Transverse colon (tissue), 4 donors: Measurements from ENCODE around the gene PAN3. TPM values are rescaled to one million over a fixed set of nuclear protein-coding genes. Genes with fewer than 3 reads are reported as not detected.

Source experiments
- DNase-seq: peaks from one replicate; pipeline ENCODE4 v3.0.0-alpha.2; 2019
- H3K27ac ChIP-seq, 4 donors: fragments of 200-600 bp; sonication (generic); 2 replicates each; pipeline ENCODE4 v1.5.1; 2016 to 2018; ENCODE audit warnings: inconsistent platforms in 4 of 4
- H3K27me3 ChIP-seq: fragments of 200-600 bp; sonication (generic); 2 replicates; pipeline ENCODE4 v1.5.1; 2017; ENCODE audit warnings: inconsistent platforms
- H3K36me3 ChIP-seq, 4 donors: fragments of 200-600 bp; sonication (generic); 2 replicates each; pipeline ENCODE4 v1.5.1; 2017 to 2019; ENCODE audit warnings: inconsistent platforms in 4 of 4
- H3K4me1 ChIP-seq, 4 donors: fragments of 200-600 bp; sonication (generic); 2 replicates each; pipeline ENCODE4 v1.5.1; 2017 to 2020; ENCODE audit warnings: inconsistent platforms in 4 of 4
- H3K4me3 ChIP-seq, 4 donors: fragments of 200-600 bp; sonication (generic); 1 replicate in 1 of 4; 2 replicates in 3 of 4; pipeline versions ENCODE4 v1.5.1 to v1.6.1; 2017 to 2019; ENCODE audit warnings: inconsistent platforms in 4 of 4
- H3K9me3 ChIP-seq, 2 donors: fragments of 200-600 bp; sonication (generic); 2 replicates each; pipeline ENCODE4 v1.5.1; 2017 to 2019; ENCODE audit warnings: inconsistent platforms in 2 of 2
- CTCF ChIP-seq, 5 experiments: fragments of 200-600 bp in 3 of 5; fragments of 450-650 bp in 2 of 5; sonication (generic) in 3 of 5; IDR thresholded peaks; 1 replicate in 2 of 5; 2 replicates in 3 of 5; pipeline ENCODE4 v1.5.1; 2016 to 2017; ENCODE audit warnings: antibody characterized with exemption in 5 of 5, inconsistent platforms in 3 of 5, mild to moderate bottlenecking in 2 of 5, moderate library complexity in 1 of 5
- EP300 ChIP-seq: sonication (generic); formaldehyde crosslinking; IDR thresholded peaks from one replicate; pipeline ENCODE4 v1.6.1; 2017; ENCODE audit warnings: antibody characterized with exemption, low read depth
- POLR2A ChIP-seq: fragments of 450-650 bp; IDR thresholded peaks from one replicate; pipeline ENCODE4 v1.6.1; 2016; ENCODE audit warnings: antibody characterized with exemption, mild to moderate bottlenecking, moderate library complexity
- POLR2AphosphoS5 ChIP-seq, 3 donors: sonication (generic); formaldehyde crosslinking; IDR thresholded peaks; one replicate each; pipeline ENCODE4 v1.6.1; 2016; ENCODE audit warnings: antibody characterized with exemption in 3 of 3
- WGBS, 2 donors: methylation state at CpG; one replicate each; pipeline ENCODE4 v1.1.5; 2018; ENCODE audit warnings: low coverage in 1 of 2; 5-methylcytosine and 5-hydroxymethylcytosine counted together
- in situ Hi-C, 4 donors: fragments of 200-750 bp; cut with MboI; loops; one replicate each; pipeline versions ENCODE4 v1.15.0 to v1.15.1; 2017; ENCODE audit warnings: low sequenced_read_pairs in 3 of 4, low pct_ligation_motif_present in 1 of 4, low pct_unique_long_range_greater_than_20kb in 1 of 4
- intact Hi-C: fragments of 100-400 bp; cut with DNase I; formaldehyde crosslinking; loops from one replicate; pipeline ENCODE4 v1.15.1; 2023; ENCODE audit warnings: low total_unique reads
- total RNA-seq, 4 donors: library from RNA; depleted of rRNA; stranded (reverse); fragments of >200 nt; gene quantifications; one replicate each; pipeline ENCODE4 v1.1.0, GENCODE V29; 2016

Gene PAN3
- total RNA-seq, 4 donors from 2014 or later: 28.3 to 107 (median 46.6) TPM

DNA sequence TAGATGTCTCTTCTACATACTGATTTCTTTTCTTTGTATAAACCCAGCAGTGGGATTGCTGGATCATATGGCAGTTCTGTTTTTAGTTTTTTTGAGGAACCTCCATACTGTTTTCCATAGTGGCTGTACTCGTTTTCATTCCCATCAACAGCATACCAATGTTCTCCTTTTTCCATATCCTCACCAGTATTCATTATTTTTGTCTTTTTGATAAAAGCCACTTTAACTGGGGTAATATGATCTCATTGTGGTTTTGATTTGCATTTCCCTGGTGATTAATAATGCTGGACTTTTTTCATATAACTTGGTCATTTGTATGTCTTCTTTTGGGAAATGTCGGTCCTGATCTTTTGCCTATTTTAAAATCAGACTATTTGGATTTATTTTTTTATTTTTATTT lies 108.5 kb downstream of the PAN3 start:
- Histone ChIP-seq H3K36me3 (peaks cover 0 to 9% (median 0%) of the 10 kb centered on the region in 4 donors), H3K27me3 (no peaks in the 10 kb centered on the region), H3K4me3 (no peak overlapping the region), H3K9me3 (no peaks in the 10 kb centered on the region), H3K4me1 (peaks cover 0 to 11% (median 0%) of the 10 kb centered on the region in 4 donors), H3K27ac (no peak overlapping the region)
- TF ChIP-seq CTCF (IDR thresholded peaks at IDR 0.05): no peak
- no peak for TF ChIP-seq EP300
- no peak for TF ChIP-seq POLR2A
- no peak for TF ChIP-seq POLR2AphosphoS5 (IDR thresholded peaks at IDR 0.05)
- in situ Hi-C loops (no loop called here), intact Hi-C loops (no loop called here)
- WGBS, 2 donors: 80 to 93% methylated on average over 2 of the region's 2 CpGs
- DNase-seq: no peak

DNA sequence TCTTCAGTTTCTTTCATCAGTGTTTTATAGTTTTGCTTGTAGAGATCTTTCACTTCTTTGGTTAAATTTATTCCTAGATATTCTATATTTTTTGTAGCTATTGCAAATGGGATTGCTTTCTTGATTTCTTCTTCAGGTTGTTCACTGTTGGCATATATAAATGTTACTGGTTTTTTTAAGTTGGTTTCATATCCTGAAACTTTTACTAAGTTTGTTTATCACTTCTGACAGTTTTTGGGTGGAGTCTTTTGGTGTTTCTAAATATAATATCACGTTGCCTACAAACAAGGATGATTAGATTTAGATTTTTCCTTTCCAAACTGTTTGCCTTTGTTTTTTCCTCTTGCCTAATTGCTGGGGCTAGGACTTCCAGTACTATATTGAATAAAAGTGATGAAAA lies 109.7 kb downstream of the PAN3 start:
- in situ Hi-C loops (no loop called here), intact Hi-C loops (no loop called here)
- TF ChIP-seq EP300 (no peak), POLR2A (no peak), CTCF (IDR thresholded peaks at IDR 0.05) (no peak), POLR2AphosphoS5 (IDR thresholded peaks at IDR 0.05) (no peak)
- H3K9me3 ChIP-seq: no peaks in the 10 kb centered on the region
- peaks cover 0 to 8% (median 0%) of the 10 kb centered on the region in 4 donors for H3K36me3 ChIP-seq
- no peak overlapping the region for H3K4me3 ChIP-seq
- 67 to 80% methylated on average over 1 of the region's 1 CpG for WGBS, 2 donors
- no peak overlapping the region for H3K27ac ChIP-seq
- H3K27me3 ChIP-seq: no peaks in the 10 kb centered on the region
- DNase-seq: no peak
- H3K4me1 ChIP-seq: peaks cover 0 to 11% (median 0%) of the 10 kb centered on the region in 4 donors

DNA sequence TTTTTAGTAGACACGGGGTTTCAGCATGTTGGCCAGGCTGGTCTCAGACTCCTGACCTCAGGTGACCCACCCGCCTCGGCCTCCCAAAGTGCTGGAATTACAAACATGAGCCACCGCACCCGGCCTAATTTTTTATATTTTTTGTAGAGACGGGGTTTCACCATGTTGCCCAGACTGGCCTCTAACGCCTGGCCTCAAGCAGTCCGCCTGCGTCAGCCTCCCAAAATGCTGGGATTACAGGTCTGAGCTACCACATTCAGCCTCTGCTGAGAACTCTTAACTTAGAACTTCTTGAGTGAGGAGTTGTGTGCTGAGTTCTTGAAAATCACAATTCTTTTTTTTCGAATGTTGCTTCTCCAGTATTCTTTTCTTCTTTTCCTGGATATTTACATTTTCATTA lies 112.2 kb downstream of the PAN3 start:
- no peak for DNase-seq
- WGBS, 2 donors: 86 to 90% methylated on average over 7 to 10 of the region's 10 CpGs
- intact Hi-C loops: no loop called here
- in situ Hi-C loops: no loop called here
- no peak overlapping the region for H3K27ac ChIP-seq
- no peak for TF ChIP-seq EP300
- no peak for TF ChIP-seq CTCF (IDR thresholded peaks at IDR 0.05)
- no peak for TF ChIP-seq POLR2A
- no peak for TF ChIP-seq POLR2AphosphoS5 (IDR thresholded peaks at IDR 0.05)
- H3K27me3 ChIP-seq: no peaks in the 10 kb centered on the region
- peaks cover 0 to 11% (median 0%) of the 10 kb centered on the region in 4 donors for H3K4me1 ChIP-seq
- no peaks in the 10 kb centered on the region for H3K9me3 ChIP-seq
- no peak overlapping the region for H3K4me3 ChIP-seq
- H3K36me3 ChIP-seq: no peaks in the 10 kb centered on the region

GRCh38 chr13:28251466-28251865 lies 113.1 kb downstream of the PAN3 start:
- H3K36me3 ChIP-seq: peaks cover 0 to 7% (median 3%) of the 10 kb centered on the region in 4 donors
- H3K4me1 ChIP-seq: peaks cover 0 to 11% (median 0%) of the 10 kb centered on the region in 4 donors
- no peaks in the 10 kb centered on the region for H3K27me3 ChIP-seq
- no peaks in the 10 kb centered on the region for H3K9me3 ChIP-seq
- TF ChIP-seq POLR2A: no peak
- no peak for TF ChIP-seq EP300
- TF ChIP-seq POLR2AphosphoS5 (IDR thresholded peaks at IDR 0.05): no peak
- no peak for TF ChIP-seq CTCF (IDR thresholded peaks at IDR 0.05)
- H3K27ac ChIP-seq: no peak overlapping the region
- no peak for DNase-seq
- 73 to 80% methylated on average over 5 to 6 of the region's 6 CpGs for WGBS, 2 donors
- in situ Hi-C loops: no loop called here
- intact Hi-C loops: no loop called here
- H3K4me3 ChIP-seq: no peak overlapping the region
